GM18498 (cell line): ENCODE measurements around the gene PARD3.

Experiments
- ATAC-seq: cut with Tn5 transposase; IDR thresholded peaks from one replicate; pipeline ENCODE4 v1.9.1; 2021; ENCODE audit warnings: mild to moderate bottlenecking, moderate library complexity; ENCODE audit not compliant: unreplicated experiment

The PARD3 gene

GRCh38 chr10:34207343-34207742 is 607.8 kb downstream of the PARD3 start:
- no peak for ATAC-seq

GRCh38 chr10:34206935-34207268 is 608.2 kb downstream of the PARD3 start:
- no peak for ATAC-seq

GRCh38 chr10:34206078-34206934 is 608.8 kb downstream of the PARD3 start:
- no peak for ATAC-seq

- ATAC-seq = no peak
Measured at GRCh38 chr10:34205452-34205851, 609.6 kb downstream of the PARD3 start.

- no peak for ATAC-seq
Measured at GRCh38 chr10:34203966-34204630, 611.0 kb downstream of the PARD3 start.

GRCh38 chr10:34200355-34200901 is 614.7 kb downstream of the PARD3 start:
- ATAC-seq = no peak

- ATAC-seq = no peak
Measured at GRCh38 chr10:34198953-34199352, 616.1 kb downstream of the PARD3 start.

- ATAC-seq = no peak
Measured at GRCh38 chr10:34196058-34196433, 619.0 kb downstream of the PARD3 start.

GRCh38 chr10:34195364-34196057 is 619.6 kb downstream of the PARD3 start:
- ATAC-seq = no peak

GRCh38 chr10:34193931-34194626 is 621.0 kb downstream of the PARD3 start:
- no peak for ATAC-seq

- no peak for ATAC-seq
Measured at GRCh38 chr10:34192646-34193045, 622.5 kb downstream of the PARD3 start.

GRCh38 chr10:34191406-34191805 is 623.7 kb downstream of the PARD3 start:
- ATAC-seq = no peak

- no peak for ATAC-seq
Measured at GRCh38 chr10:34190580-34190979, 624.5 kb downstream of the PARD3 start.

GRCh38 chr10:34189830-34190229 is 625.3 kb downstream of the PARD3 start:
- ATAC-seq = no peak

- ATAC-seq = no peak
Measured at GRCh38 chr10:34188221-34188620, 626.9 kb downstream of the PARD3 start.

GRCh38 chr10:34187201-34187600 is 627.9 kb downstream of the PARD3 start:
- ATAC-seq = no peak

GRCh38 chr10:34186745-34187144 is 628.4 kb downstream of the PARD3 start:
- no peak for ATAC-seq

GRCh38 chr10:34185998-34186397 is 629.1 kb downstream of the PARD3 start:
- no peak for ATAC-seq

- ATAC-seq = no peak
Measured at GRCh38 chr10:34184939-34185386, 630.1 kb downstream of the PARD3 start.

GRCh38 chr10:34184397-34184796 is 630.7 kb downstream of the PARD3 start:
- ATAC-seq = no peak
